GM10266 (cell line): ENCODE data around the gene SARDH.
"Not testable (repeated sequence)": the region's sequence is repeated elsewhere in the genome, so short reads cannot be mapped to it uniquely, and the experiment has no call there.

Experiments
- DNase-seq: peaks from one replicate; pipeline ENCODE4 v3.0.0; 2012; ENCODE audit errors: extremely low spot score
- TF ChIP-seq, protein P1 (sequence below): IDR thresholded peaks from 2 replicates; pipeline ENCODE4 v1.5.1; 2012; ENCODE audit warnings: mild to moderate bottlenecking, low read depth; ENCODE audit not compliant: control insufficient read depth, insufficient read depth; ENCODE audit errors: missing control alignments

SARDH gene

DNA sequence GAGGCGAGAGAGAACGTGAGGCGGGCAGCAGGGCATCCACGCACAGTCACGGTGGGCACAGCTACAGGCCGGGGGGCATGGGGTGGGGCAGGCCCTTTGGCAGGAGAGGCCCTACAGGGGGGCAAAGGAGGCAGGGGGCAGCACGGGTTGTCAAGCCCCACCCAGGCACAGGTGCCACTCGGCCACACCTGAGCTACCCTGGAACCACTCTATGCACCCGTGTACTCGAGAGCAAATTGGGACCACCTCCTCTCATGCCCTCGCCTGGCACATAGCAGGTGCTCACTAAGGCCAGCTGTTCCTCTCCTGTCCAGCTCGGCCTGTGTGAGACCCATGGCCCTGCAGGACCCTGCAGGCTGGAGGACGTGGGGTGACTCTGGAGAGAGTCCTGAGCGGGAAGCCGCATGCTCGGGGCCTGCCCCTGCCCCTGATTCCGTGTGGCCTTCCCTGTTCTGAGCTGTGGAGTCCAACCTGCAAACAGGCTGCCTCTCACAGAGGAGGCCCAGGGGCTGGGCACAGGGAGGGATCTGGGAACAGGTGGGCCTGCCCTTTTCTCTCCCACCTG, 31.4 kb upstream of the SARDH start:
- no peak for DNase-seq
- TF ChIP-seq, protein P1, sequence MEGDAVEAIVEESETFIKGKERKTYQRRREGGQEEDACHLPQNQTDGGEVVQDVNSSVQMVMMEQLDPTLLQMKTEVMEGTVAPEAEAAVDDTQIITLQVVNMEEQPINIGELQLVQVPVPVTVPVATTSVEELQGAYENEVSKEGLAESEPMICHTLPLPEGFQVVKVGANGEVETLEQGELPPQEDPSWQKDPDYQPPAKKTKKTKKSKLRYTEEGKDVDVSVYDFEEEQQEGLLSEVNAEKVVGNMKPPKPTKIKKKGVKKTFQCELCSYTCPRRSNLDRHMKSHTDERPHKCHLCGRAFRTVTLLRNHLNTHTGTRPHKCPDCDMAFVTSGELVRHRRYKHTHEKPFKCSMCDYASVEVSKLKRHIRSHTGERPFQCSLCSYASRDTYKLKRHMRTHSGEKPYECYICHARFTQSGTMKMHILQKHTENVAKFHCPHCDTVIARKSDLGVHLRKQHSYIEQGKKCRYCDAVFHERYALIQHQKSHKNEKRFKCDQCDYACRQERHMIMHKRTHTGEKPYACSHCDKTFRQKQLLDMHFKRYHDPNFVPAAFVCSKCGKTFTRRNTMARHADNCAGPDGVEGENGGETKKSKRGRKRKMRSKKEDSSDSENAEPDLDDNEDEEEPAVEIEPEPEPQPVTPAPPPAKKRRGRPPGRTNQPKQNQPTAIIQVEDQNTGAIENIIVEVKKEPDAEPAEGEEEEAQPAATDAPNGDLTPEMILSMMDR: no peak

DNA sequence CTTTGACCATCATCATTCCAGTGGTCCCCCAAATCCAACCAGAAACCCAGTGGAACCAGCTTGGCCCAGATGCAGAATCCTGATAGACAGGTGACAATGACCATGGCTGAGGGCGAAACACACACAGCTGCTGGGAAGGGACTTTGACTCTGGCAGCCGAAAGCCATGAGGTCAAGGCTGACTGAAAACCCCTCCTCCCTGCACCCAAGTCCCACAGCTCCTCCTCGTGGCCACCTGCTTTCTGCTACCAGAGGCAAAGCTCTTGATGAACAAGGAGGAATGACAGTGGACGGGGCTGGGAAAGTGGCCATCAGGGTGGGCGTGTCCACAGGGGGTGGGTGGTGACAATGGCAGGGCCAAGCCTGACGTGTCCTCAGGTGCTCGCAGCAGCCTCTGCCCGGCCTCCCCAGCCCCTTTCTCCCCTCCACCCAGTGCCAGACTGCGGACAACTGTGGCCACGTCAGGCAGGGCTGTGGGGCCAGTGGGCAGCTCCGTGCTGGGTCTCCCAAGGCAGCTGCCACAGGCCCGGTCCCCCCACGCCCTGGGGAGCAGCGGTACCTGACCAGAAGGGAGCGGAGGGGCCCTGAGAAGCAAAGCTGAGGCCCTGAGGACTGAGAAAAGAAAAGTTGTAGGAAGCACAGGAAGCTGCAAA, 30.8 kb upstream of the SARDH start:
- TF ChIP-seq, protein P1: no peak
- no peak for DNase-seq

DNA sequence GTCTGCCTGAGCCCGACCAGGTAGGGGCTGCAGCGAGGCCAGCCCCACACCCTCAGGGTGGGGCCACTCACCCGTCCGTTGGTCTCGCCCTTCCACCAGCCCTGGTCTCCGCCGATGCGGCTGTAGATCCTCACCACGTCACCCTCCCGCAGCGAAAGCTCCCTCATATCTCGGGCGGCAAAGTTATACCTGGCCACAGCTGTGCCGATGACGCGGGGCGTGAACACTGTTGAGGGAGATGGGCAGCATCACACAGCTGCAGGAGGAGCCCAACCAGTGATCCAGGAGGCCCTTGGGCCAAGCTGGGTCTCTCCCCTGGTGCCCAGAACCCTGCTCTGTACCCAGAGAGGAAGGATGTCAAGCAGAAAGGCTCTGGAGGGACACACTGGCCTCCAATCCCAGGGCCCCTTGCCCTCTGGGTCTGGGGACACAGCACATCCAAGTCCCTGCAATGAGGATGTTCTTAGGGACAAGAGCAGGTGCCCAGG, 30.3 kb upstream of the SARDH start:
- TF ChIP-seq, protein P1: no peak

DNA sequence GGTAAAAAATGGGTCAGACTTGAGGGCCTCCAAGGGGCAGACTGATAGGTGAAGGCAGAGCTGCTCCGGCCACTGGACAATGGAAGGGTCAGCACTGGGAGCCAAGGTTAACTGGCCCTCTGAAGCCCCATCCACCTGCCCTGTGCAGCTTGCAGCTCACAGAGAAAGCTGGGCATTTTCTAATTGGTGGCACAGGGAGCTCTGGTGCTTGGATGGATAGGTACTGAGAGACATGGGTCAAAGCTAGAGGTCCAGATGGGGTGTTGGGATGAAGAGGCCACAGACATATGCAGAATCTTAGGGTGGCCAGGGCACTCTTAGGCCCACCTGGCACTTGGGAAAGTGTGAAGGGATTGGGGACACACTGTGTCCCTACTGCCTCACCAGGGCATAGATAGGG, 29.5 kb upstream of the SARDH start:
- TF ChIP-seq, protein P1: no peak
- no peak for DNase-seq

More for the DNA sequence above, 30.3 kb upstream of the SARDH start:
- no peak for DNase-seq

DNA sequence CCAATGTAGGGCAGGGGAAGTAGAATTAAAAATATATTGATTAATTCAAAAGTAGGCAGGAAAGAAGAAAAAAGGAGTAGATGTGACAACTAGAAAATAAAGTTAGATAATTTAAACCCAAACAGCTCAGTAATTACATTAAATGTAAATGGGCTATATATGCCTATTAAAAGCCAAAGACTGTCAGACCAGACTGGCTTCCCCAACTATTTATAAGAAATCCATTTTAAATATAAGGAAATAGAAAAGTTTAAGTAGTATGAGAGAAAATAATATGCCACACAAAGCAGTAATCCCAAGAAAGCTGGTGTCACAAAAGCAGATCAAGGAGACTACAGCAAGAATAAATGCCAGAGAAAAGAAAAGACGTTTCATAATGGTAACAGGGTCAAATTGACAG, 28.9 kb upstream of the SARDH start:
- DNase-seq: no peak
- TF ChIP-seq, protein P1: no peak

DNA sequence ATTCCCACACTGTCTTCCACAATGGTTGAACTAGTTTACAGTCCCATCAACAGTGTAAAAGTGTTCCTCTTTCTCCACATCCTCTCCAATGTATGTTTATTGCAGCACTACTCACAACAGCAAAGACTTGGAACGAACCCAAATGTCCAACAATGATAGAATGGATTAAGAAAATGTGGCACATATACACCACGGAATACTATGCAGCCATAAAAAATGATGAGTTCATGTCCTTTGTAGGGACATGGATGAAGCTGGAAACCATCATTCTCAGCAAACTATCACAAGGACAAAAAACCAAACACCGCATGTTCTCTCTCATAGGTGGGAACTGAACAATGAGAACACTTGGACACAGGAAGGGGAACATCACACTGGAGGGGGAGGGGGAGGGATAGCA, 28.1 kb upstream of the SARDH start:
- not testable (repeated sequence) for DNase-seq

DNA sequence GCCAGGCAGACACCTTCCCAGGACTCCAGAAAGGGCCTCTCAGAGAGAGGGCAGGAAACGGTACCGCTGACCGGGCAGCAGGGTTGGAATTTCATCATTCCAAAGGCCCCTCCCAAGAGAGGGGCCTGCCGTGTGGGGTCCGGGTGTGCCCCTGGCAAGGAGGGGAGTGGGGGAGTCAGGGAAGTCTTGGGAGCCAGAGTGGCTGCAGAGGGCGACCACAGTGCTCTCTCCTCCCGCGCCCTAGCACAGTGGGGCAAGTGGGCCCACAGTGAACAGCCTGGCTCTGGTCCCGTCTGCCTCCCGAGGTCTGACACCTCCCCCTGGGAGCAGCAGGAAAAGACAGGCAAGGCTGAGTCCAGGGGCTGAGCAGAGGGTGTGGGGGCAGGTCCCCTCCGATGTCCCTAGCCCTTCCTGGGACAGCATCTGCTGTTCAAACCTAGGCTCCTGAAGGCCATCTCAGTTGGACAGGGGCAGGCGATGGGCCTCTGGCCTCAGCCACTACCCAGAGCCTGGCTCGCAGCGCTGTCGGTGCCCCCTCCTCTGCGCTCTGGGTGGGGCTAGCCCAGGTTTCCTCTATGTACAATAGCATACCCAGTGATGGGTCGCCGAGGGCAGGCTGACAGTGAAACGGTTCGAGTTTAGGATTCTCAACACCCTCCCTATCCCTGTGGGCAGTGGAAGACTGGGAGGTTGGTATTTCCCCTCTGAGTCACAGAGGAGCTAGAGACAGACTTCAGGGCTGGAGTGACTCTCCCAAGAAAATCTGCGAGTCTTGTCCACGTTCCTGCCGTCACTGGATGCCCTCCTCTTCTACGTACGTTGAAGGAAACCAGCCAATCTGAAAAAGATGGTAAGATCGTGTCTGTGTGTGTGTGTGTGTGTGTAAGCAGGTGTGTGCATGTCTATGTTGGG, 25.4 kb upstream of the SARDH start:
- TF ChIP-seq, protein P1: no peak
- DNase-seq: no peak
